Measurements from ENCODE around the gene LRRIQ4.

The LRRIQ4 gene

GRCh38 chr3:169855514-169855913 is 42.8 kb downstream of the LRRIQ4 start:
- ATAC-seq, result no peak
- no peak for TF ChIP-seq ARNTL (CRISPR knock-in tag; IDR thresholded peaks at IDR 0.05; ENCODE audit: borderline replicate concordance, low read depth)
- no peak for TF ChIP-seq ZNF8 (CRISPR knock-in tag; IDR thresholded peaks at IDR 0.05)
- TF ChIP-seq SNAI2 (CRISPR knock-in tag; IDR thresholded peaks at IDR 0.05), result no peak
- TF ChIP-seq TOX (CRISPR knock-in tag; IDR thresholded peaks at IDR 0.05; ENCODE audit: borderline replicate concordance), result no peak
- TF ChIP-seq TCF4 (CRISPR knock-in tag; IDR thresholded peaks at IDR 0.05; ENCODE audit: borderline replicate concordance), result no peak
- no peak for TF ChIP-seq PATZ1 (CRISPR knock-in tag; IDR thresholded peaks at IDR 0.05; ENCODE audit: borderline replicate concordance)
- no peak for TF ChIP-seq GLIS3 (CRISPR knock-in tag; IDR thresholded peaks at IDR 0.05)
- TF ChIP-seq ZNF70 (CRISPR knock-in tag; IDR thresholded peaks at IDR 0.05), result no peak
- no peak for TF ChIP-seq TSHZ2 (CRISPR knock-in tag; IDR thresholded peaks at IDR 0.05)
- no peak for TF ChIP-seq CSDC2 (CRISPR knock-in tag; IDR thresholded peaks at IDR 0.05)
- TF ChIP-seq ESRRG (CRISPR knock-in tag; IDR thresholded peaks at IDR 0.05), result no peak
- TF ChIP-seq POU6F1 (CRISPR knock-in tag; IDR thresholded peaks at IDR 0.05; ENCODE audit: borderline replicate concordance, low read depth), result no peak
- TF ChIP-seq CSRNP3 (CRISPR knock-in tag; IDR thresholded peaks at IDR 0.05), result no peak
- no peak for TF ChIP-seq CREB5 (CRISPR knock-in tag; IDR thresholded peaks at IDR 0.05; ENCODE audit: low read depth)
- no peak for TF ChIP-seq ZC3H10 (CRISPR knock-in tag; IDR thresholded peaks at IDR 0.05)

GRCh38 chr3:169857811-169858210 is 45.1 kb downstream of the LRRIQ4 start:
- TF ChIP-seq ZNF70 (CRISPR knock-in tag; IDR thresholded peaks at IDR 0.05) (no peak), OSR1 (CRISPR knock-in tag; IDR thresholded peaks at IDR 0.05) (no peak), ZC3H10 (CRISPR knock-in tag; IDR thresholded peaks at IDR 0.05) (no peak), SNAI2 (CRISPR knock-in tag; IDR thresholded peaks at IDR 0.05) (no peak), ISL1 (CRISPR knock-in tag; IDR thresholded peaks at IDR 0.05) (no peak), PPARA (CRISPR knock-in tag; IDR thresholded peaks at IDR 0.05; ENCODE audit: borderline replicate concordance) (no peak), RARB (CRISPR knock-in tag; IDR thresholded peaks at IDR 0.05) (no peak)
- no peak for ATAC-seq

GRCh38 chr3:169861871-169862270 is 49.2 kb downstream of the LRRIQ4 start:
- ATAC-seq, result no peak
- no peak for TF ChIP-seq TSHZ2 (CRISPR knock-in tag; IDR thresholded peaks at IDR 0.05)
- no peak for TF ChIP-seq CSDC2 (CRISPR knock-in tag; IDR thresholded peaks at IDR 0.05)
- no peak for TF ChIP-seq ESRRG (CRISPR knock-in tag; IDR thresholded peaks at IDR 0.05)
- no peak for TF ChIP-seq ZNF70 (CRISPR knock-in tag; IDR thresholded peaks at IDR 0.05)
- TF ChIP-seq ARNTL (CRISPR knock-in tag; IDR thresholded peaks at IDR 0.05; ENCODE audit: borderline replicate concordance, low read depth), result no peak
- TF ChIP-seq ZC3H10 (CRISPR knock-in tag; IDR thresholded peaks at IDR 0.05), result no peak
- TF ChIP-seq OSR1 (CRISPR knock-in tag; IDR thresholded peaks at IDR 0.05), result no peak
- TF ChIP-seq TOX (CRISPR knock-in tag; IDR thresholded peaks at IDR 0.05; ENCODE audit: borderline replicate concordance), result no peak
- TF ChIP-seq ZFP30 (CRISPR knock-in tag; IDR thresholded peaks at IDR 0.05), result no peak
- no peak for TF ChIP-seq GLIS3 (CRISPR knock-in tag; IDR thresholded peaks at IDR 0.05)
- TF ChIP-seq ZNF565 (CRISPR knock-in tag; conservative IDR thresholded peaks at IDR 0.05; ENCODE audit: low read depth), result no peak
- TF ChIP-seq BACH2 (CRISPR knock-in tag; IDR thresholded peaks at IDR 0.05; ENCODE audit: borderline replicate concordance), result no peak
- no peak for TF ChIP-seq ZFP3 (CRISPR knock-in tag; IDR thresholded peaks at IDR 0.05)
- TF ChIP-seq CSRNP3 (CRISPR knock-in tag; IDR thresholded peaks at IDR 0.05), result no peak
